GM10847 (cell line): ENCODE results near the gene CORIN.

ENCODE experiments used
- POLR2A ChIP-seq: IDR thresholded peaks from 2 replicates; pipeline ENCODE4 v1.6.1; 2011; ENCODE audit not compliant: insufficient read length; ENCODE audit errors: extremely low read depth

Gene CORIN

DNA sequence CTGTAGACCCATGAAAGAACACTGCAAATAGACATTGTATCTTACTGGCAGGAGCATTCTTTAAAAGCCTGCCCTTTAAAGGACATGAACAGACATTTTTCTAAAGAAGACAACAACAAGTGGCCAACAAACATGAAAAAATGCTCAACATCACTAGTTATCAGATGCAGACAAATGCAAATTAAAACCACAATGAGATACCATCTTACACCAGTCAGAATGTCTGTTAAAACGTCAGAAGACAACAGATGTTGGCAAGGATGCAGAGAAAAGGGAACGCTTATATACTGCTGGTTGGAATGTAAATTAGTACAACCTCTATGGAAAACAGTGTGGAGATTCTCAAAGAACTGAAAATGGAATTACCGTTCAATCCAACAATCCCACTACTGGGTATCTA lies 275.6 kb downstream of the CORIN start:
- TF ChIP-seq POLR2A, result no peak

DNA sequence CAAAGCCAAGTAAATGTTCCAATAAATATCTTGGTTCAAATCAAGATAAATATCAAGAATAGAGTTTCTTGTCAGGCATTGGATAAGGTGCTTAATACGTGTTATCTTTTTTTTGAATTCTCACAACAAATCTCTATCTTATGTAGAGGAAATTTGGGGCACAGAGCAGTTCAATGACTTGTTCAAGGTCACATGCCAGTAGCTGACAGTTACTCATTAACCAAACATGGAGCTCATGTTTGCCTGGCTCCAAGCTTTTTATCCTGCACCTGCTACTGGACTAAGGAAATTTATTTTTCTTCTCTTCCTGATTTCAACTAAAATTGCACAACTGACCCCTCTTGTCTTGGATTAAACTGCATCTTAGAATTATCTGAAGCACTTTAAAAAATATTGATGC lies 276.5 kb downstream of the CORIN start:
- TF ChIP-seq POLR2A, result no peak

GRCh38 chr4:47560682-47561081 lies 277.2 kb downstream of the CORIN start:
- no peak for TF ChIP-seq POLR2A

DNA sequence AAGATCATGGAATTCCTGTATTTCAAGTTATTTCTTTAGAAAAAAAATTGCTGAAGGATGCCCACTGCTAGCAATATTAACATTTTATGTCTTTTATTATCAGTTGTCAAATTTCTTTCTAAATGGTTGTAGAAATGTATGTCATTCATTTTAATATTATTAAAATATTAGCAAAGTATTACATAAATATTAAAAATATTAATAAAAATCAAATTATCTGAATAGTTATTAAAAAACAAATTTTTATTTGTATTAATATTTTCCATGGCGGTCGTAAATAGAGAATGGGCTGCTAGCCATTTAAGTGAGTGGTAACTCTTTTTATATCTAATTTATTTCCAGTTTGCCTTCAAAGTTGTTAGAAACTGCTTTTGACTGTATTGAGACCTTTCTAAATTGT lies 280.6 kb downstream of the CORIN start:
- no peak for TF ChIP-seq POLR2A

- no peak for TF ChIP-seq POLR2A
These were observed 284.3 kb downstream of the CORIN start for GRCh38 chr4:47553329-47554125.

- TF ChIP-seq POLR2A, result no peak
These were observed 286.2 kb downstream of the CORIN start for GRCh38 chr4:47551682-47552081.

- no peak for TF ChIP-seq POLR2A
These were observed 286.8 kb downstream of the CORIN start for GRCh38 chr4:47550899-47551548.
